GM12872 (cell line): ENCODE results near the gene ALX1.

Experiments
- TF ChIP-seq, protein P1 (sequence below): IDR thresholded peaks from 3 replicates; pipeline ENCODE4 v1.5.1; 2011; ENCODE audit warnings: low read depth, mild to moderate bottlenecking, low read length, moderate library complexity; ENCODE audit not compliant: insufficient read depth

Gene ALX1

DNA sequence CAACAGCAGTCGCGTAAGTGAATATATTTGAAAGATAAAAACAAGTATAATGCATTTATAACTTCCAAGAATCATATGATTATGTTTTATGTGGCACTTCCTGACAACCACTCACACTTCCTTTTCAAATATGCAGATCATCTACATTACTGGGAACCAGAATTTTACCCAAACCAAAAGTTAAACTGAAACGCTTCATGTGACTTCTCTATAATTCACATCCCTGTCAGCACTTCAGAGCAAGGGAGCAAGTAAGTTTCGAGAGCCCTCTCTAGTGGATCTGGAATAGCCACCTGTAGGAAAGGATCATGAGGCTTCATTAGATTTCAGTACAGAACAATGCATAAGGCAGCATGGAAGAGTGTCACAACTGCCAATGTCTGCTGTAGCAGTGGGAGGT is 13.7 kb upstream of the ALX1 start:
- TF ChIP-seq, protein P1, sequence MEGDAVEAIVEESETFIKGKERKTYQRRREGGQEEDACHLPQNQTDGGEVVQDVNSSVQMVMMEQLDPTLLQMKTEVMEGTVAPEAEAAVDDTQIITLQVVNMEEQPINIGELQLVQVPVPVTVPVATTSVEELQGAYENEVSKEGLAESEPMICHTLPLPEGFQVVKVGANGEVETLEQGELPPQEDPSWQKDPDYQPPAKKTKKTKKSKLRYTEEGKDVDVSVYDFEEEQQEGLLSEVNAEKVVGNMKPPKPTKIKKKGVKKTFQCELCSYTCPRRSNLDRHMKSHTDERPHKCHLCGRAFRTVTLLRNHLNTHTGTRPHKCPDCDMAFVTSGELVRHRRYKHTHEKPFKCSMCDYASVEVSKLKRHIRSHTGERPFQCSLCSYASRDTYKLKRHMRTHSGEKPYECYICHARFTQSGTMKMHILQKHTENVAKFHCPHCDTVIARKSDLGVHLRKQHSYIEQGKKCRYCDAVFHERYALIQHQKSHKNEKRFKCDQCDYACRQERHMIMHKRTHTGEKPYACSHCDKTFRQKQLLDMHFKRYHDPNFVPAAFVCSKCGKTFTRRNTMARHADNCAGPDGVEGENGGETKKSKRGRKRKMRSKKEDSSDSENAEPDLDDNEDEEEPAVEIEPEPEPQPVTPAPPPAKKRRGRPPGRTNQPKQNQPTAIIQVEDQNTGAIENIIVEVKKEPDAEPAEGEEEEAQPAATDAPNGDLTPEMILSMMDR: no peak

DNA sequence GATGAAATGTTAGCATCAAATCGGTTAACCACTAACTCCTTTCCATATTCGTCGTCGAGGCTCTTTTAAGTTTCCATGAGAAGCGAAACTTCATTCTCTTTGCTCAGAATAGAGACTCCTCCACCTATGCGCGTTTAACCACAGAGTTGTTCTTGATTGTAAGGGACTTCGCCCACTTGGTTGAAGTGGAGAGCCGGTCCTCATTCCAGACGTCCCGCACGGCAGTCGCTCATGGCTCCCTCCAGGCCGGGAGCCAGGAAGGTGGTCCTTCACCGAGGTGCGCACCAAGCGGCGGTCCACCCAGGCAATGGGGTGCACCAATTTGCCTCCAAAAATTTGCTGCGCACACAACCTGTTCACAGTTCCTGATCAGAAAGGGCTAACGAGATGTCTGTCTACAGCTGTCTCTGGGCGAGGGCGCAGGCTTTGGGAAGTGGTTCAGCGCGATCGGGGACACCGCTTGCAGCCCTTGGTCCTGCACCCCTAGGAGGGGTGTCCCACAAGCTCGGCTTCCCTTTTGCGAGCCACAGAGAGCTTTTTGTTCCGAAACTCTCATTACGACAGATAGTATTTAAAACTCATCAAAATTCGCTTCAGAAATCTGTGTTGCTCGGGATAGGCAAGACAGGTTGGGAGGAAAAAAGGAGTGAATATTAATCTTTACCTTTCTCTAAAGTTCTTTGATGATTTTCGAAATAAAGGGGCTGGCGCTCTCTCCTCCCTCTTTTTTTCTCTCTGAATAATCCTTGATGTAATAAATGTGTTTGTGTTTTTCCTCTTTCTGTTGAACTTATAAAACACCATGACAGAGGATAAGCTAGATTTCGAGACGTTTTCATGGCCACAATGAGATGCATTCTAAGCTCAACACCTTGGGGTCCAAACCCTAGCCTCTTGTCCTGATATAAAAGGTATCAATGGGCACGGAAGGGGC is 6.4 kb upstream of the ALX1 start:
- TF ChIP-seq, protein P1: no peak

GRCh38 chr12:85274315-85274651 is 5.7 kb upstream of the ALX1 start:
- TF ChIP-seq, protein P1: no peak

GRCh38 chr12:85275374-85275773 is 4.6 kb upstream of the ALX1 start:
- TF ChIP-seq, protein P1: no peak

DNA sequence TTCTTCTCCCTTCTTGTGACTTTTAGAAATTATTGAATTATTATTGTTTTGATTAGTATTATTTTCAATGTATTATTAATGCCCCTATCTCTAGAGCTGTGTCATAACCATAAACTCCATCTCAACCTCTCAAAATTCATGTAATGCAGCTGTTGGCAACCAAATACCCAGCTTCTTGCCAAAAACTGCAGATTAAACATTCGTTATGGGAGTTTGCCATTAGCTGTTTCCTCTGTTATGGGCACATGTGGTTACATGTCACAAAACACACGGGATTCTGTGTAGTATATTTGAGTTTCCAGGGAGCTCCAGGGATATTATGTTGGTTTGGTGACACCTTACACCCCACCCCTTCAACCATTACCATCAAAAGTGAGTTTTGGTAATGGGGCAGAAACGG is 2.8 kb upstream of the ALX1 start:
- TF ChIP-seq, protein P1: no peak

- TF ChIP-seq, protein P1: no peak
These were observed 2.0 kb upstream of the ALX1 start for GRCh38 chr12:85277900-85278597.

DNA sequence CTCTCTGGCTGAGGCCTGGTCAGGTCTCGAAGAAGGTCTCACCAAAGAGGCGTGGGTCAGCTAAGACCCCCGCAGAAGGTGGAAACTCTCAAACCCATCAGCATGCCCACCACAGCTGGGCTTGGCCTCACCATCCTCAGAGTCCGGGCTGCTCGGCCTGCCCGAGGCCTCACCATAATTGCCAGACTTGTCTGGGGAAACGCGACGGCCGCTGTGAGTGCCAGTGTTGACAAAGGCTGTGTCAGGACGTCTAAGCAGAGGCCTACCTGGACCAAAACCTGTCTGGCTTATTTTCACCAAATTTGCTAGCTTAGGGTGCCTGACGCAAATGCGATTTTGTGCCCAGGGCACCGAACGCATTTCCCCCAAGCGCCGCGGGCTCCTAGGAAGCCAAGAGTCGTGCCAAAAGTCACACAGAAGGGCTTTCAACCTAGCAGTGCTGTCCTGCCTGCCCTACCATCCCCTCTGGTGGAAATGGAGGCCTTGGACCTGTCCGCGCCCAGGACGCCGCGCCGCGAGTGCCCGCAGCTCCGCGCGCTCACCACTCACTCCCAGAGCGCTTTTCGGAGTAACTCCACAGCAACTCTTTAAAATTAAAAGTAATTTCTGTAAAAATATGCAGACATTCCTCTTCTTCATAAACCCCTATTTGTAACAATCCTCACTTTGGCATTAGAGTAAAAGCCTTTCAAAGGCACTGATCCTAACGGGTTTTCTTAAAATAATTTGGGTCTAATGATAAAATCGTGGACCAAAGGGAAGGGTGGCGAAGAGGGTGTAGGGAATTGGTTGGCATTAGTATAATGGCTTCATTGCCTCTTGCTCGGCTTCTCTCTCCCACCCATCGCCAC is 1.2 kb upstream of the ALX1 start:
- TF ChIP-seq, protein P1: no peak
